Measurements from ENCODE around the gene ORAI3.

- TF ChIP-seq CTCF (IDR thresholded peaks at IDR 0.05), result no peak
- TF ChIP-seq POLR2A (IDR thresholded peaks at IDR 0.05), result no peak
Measured at GRCh38 chr16:30979170-30980022, 30.5 kb downstream of the ORAI3 start.
